SIG-M5 treated with dmso at 0.1 percent for 504 hours (cell line): Measurements from ENCODE around the gene ARHGAP18.

Source experiments
- DNase-seq: peaks from one replicate; lab custom pipeline; 2025; ENCODE audit not compliant: unreplicated experiment; lab: John Stamatoyannopoulos, UW

Gene ARHGAP18

DNA sequence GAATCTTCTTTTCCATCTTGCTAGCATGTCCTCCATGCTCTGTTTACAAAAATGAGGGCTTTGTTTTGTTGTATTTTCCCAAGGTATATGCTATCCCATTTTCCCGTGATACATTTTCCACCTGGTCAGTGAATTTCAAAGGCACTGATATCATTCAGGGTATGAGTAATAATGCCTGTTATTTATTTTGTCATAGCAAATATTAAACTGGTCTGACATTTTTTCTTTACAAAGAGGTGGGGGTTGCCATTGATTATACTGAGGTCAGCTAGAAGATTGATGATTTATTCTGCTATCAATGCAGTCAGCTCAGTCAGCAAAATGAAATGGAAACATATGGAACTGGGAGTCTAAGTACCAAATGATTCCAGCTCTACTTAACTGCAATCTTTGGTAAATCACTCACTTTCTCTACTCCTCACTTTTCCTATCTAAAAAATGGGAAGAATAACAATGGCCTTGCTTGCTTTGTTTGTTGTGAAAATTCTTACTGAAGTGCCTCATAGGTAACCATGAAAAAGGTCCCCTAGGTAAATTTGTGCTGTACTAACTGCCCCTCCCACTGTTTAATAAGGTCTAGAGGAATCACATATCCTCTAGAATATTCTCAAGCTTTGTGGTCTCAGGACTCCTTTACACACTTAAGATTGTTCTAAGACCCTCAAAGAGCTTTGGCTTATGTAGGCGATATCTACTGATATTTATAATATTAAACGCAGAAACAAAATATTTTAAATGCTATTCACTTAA, 64.0 kb downstream of the ARHGAP18 start:
- no peak for DNase-seq

DNA sequence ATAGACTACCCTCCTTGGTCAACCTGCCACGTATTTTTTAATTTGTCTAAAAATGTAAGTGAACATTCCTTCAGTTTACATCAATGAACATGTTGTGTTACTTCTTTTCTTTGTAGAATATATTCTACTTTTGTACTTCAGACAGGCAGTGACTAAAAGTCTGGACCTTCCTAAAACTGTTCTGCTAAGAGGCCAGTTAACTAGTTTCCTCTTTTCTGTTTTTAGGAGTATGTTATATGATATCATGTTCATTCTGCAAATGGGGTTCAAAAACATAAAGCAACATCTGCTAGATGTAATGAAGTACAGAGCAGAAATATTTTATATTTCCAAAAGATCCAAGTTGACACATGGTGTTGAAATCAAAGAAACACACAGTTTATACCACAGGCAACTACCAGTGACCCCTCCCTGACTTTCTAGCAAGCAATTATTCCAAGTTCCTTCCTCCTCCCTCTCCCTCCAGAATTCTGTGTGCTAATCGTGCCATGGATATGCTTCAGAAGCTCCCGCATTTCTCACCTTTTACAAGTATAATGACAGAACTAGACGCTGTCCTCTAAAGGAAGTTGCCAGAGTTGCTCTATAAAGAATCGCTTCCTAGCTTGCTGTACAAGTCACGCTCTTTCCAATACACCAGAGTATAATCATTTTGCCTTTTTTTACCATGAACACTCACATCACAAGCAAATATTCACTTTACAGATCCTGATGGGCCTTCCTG, 64.7 kb downstream of the ARHGAP18 start:
- no peak for DNase-seq

DNA sequence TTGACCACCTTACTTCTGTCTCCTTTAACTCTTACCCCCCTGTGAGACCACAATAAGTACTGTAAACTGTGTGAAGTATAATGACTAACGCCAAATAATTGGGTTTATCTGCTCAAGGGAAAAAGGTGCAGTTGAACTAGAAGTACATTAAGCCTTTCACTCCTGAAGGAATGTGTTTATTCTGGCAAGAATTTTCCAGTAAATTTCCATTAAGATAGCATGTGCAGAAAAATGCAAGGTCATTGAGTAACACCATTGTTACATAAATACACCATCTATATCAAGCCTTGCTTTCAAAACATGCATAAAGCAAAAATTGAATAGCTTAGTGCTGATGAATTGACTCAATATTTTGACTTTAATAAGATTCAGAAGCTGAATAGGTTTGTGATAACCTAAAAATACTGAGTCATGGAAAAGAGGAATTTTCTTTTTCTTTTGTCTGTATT, 65.4 kb downstream of the ARHGAP18 start:
- DNase-seq = no peak

DNA sequence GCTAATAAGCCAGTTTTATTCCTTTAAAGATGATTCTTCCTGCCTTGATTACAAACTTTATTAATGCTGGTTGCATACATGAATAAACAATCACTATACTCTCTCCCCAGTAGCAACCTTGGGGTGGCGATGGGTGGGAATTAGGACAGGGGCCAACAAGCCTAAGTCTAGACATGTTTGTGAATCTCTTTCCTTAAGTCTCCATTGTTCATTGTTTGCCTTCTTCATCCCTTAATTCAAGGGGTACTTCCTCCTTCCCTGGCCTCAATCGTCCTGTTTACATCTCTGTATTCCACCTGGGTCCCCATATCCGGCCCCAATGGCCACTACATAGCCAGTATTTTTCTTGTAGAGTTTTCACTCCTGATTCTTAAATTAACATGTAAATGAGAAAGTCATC, 66.0 kb downstream of the ARHGAP18 start:
- DNase-seq = no peak

DNA sequence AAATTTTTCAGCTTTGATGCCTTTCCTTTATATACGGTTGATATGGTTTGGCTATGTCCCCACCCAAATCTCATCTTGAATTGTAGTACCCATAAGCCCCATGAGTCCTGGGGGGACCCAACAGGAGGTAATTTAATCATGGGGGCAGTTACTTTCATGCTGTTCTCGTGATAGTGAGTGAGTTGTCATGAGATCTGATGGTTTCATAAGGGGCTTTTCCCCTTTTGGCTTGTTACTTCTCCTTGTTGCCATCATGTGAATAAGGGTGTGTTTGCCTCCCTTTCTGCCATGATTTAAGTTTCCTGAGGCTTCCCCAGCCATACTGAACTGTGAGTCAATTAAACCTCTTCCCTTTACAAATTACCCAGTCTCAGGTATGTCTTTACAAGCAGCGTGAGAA, 66.8 kb downstream of the ARHGAP18 start:
- DNase-seq = no peak

DNA sequence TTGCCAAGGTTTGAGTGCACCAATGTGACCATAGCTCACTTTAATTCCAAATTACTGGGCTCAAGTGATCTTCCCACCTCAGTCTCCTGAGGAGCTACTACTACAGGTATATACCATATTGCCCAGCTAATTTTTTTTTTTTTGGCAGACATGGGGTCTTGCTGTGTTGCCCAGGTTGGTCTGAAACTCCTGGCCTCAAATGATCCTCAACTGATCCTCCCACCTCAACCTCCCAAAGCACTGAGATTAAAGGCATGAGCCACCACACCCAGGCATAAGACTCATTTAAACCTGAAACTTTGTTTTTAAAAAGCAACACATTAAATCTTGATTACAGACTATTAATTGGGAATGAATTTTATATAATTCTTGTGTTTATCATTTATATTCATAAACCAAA, 67.7 kb downstream of the ARHGAP18 start:
- DNase-seq = no peak

DNA sequence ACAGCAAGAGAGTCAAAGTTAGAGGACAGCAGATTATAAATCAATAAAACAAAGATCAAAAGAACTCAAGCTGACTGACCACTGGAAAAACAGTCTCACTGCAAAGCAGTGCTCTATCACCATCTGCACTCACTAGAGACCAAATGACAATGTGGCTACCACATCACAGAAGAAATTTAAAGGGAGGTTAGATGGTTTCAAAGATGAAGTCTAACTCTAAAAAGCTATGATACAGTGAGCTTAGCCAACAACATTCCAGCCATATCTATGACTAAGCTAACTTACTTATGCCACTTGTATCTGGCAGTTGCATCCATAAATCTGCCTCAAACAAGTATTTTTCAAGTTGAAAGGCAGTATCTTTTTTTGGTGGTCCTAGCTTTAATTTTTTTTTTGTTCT, 68.6 kb downstream of the ARHGAP18 start:
- DNase-seq = no peak

DNA sequence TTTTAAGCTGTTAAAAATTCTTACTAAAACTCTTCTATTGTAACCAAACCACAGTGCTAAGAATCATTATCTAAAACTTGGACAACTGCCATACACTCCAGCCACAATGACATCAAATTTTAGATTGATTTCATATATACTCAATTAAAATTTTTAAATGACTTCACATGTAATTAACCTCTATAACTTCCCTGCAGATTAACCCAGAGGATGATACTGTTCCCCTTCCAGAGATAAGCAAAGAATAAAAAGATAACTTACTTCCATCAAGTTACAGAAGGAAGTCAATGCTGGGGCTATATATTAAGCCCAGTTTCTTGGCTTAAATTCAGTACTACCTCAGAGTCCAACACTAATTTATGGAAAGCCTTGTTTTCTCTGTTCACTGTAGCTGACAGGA, 71.3 kb downstream of the ARHGAP18 start:
- DNase-seq = no peak

DNA sequence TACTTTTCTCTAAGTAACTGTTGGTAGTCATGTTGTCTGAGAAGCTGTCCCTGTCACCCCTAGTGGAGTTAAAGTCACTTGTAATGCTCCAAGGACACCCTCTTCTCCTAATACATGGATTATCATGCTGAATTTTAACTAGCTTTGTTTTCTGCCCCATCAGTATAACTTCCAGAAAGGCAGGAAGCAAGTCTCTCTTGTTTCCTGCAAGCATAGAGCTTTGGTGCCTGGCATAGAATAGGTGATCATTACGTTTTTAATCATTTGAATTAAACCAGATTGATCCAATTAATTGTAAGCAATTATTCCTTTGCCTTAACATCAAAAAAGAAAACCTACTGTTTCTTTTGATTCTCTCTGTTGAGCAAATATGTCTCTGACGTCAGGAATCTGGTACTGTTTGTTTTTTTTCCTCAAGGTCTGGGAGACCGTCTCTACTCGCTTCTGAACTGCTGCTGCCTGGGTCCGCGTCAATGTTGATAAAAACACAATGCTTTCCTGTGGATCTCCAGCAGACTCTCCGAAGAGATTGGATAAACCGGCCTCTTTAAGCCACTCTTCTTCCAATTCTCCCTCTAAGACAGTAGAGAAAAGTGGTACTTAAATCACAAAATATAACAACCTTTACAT, 71.8 kb downstream of the ARHGAP18 start:
- no peak for DNase-seq

DNA sequence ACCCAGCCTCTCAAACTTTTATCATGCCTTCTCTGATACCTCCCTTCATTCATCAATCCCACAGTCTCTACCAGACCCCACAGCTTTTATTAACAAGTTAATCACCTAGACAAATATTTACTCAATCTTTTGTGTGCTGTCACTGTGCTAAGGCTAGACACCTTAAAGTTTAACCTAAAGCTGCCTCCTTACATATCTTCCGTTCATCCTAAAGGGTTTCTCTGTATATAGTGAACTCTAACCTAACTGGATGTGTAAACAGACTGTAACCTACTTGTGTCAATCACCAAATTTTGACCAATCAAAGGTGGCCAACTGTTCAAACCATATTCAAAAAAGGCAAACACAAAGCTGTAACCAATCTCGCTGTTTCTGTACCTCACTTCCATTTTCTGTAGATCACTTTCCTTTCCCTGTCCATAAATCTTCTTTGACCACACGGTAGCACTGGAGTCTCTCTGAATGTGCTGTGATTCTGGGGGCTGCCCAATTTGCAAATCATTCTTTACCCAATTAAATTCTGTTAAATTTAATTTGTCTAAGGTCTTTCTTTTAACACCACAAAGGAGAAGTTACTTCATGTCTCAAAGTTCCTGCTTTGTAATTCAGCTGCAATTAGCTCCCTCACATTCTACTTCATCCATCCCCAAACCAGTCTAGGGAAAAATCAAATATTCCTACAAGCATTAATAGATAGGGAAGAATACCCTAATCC, 72.5 kb downstream of the ARHGAP18 start:
- DNase-seq = no peak

DNA sequence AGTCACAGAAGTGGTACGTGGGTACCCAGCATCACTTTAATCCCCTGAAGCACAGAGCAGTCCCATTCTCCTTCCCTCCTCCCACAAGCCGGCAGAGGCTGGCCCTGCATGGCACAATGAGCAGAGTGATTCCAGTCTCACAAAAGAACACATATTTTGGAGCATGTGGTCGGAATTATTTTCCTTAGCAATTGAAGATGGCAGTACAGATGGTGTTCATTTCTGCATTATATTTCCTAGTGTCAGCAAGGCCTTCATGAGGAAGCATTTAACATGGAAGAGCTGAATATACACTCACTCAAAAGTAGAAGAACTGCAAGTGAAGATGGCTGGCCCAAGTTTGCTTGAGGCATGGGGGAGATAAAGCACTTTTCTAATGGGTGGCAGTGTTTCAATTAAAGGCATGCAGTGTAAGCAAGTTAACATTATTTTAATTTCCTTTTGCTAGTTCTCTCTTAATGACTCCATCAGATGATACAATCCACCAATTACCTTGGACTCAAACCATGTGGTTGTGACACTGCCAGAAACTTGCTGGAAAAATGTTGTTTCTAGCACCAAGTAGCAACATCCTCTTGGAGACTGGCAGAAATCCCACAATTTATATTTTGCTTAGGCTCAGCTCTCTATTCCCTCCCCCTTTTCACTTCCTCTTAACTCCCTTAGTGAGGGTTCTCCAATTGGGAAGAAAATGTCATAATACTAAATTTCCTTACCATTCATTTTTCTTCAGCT, 74.4 kb downstream of the ARHGAP18 start:
- no peak for DNase-seq

DNA sequence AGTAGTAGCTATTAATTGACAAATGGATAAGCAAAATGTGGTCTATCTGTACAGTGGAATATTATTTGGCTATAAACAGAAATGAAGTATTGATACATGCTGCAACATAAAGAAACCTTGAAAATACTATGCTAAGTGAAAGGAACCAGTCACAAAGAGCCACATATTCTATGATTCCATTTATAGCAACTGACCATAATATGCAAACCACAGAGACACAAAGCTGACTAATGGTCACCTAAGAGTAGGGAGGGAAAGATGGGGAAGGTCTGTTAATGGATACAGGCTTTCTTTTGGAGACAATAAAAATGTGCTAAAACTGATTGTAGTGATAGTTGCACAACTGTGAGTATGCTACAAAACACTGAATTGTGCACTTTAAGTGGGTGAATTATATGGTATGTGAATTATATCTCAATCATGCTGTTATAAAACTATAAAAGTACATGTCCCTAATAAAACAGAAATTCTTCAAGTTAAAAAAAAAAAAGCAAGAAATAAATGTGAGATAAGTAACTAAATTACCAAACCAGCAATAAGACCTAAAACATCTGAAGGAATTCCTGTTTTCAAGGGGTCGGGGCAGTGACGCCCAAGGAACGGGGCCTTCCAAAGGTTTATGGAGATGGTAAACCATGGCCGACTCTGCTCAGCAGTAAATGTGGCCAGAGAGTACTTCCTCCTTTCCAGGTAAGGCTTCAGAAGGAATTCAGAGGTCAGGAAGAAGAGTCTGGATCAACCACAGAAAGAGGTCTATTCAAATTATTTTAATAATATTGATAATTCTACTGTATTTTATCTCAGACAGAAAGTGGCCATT, 75.4 kb downstream of the ARHGAP18 start:
- no peak for DNase-seq

DNA sequence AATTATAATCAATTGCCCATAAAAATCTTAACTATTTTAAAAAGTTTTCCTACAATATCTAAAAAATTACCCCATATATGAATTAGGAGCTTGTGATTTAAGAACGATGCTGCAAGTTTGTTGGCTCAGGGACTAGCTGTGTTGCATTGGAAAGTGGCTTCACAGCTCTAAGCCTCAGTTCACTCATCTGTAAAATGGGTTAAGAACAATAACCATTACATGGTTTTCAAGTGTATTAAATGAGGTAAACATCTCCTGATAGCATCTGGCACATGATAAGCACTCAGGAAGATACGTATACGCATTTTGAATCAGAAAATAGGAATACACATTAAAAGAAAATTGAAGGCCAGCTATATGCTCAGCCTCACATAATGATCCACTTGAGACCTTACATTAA, 76.4 kb downstream of the ARHGAP18 start:
- no peak for DNase-seq

DNA sequence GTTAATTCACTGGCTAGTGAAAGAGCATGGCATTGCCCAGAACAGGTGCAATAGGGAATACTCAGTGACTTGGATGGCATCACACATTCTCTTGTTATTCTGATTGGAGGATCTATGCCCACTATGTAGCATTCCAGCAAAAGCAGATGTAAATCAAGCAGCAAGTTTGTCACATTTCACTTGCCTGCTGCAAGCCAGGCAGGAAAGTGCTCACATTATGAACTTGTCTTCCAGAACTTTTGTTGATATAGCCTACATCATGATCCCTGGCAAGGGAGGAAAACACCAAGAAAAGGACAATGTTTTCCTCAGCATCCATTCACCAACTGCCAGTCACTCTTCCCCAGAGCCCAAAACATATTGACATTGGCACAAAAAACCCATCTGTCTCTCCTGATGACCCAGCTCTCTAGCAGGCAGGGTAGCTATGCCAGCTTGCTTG, 77.8 kb downstream of the ARHGAP18 start:
- no peak for DNase-seq

DNA sequence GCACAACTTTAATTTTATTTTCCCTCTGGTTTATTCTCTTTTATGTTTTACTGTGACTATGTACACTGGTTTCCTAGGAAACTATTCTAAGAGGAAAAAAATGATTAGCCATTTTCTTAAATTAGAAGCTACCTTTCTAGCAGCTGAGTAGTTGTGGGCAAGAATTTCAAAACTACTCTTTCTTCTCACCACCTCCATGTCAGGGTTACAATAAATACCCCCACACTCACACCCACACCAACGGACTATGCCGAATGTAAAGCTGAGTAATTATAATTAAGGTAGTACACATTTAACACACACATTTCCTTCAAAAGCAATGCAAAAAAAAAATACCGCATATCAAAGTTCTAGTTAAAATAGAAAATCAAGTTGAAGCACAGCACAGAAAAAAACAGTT, 78.9 kb downstream of the ARHGAP18 start:
- DNase-seq = no peak

DNA sequence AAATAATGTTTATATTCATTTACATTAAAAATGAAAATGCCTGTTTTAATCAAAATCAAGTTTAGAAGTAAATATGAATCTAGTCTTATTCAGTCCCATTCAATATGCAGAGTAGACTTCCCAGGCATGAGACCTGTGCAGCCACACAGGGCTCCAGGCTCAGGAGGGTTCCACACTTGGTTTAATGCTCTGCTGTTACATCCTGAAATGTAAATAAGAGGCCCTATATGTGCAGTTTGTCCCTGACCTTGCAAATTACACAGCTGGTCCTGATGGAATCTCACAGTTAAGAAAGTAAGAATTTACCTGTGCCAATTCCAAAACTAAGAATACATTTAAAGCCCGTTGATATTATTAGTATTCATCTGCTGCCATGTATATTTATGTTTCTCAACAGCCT, 79.4 kb downstream of the ARHGAP18 start:
- DNase-seq = no peak

DNA sequence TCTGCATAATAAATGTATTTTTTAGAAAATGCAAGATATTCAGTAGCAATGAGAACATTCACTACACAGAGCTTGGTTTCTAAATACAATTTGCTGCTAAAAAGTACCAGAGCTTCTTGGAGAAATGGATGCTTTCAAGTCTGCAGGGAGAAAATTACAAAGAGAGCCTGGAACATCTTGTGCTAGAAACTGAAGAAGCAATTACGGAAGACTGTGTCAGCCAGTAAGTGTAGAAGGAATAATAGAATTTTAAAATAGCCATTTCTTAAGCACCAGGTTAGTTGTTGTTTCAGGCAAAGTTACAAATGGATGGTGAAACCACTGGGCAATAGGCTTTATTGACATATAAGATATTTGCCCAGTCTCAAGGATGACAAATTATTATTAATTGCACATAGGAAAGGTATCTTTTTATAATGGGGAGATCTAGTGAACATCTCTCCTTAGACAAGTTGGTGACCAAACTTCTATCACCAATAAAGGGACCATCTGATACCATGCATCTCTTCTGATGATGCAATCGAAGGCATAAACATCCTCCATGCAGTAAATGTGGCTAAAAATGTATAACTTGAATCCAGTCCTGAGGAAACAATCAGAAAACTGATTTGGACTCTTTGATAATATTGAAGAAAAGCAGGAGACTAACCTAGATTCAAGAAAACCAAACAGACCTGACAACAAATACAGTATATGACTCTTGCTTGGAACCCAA, 81.7 kb downstream of the ARHGAP18 start:
- no peak for DNase-seq

DNA sequence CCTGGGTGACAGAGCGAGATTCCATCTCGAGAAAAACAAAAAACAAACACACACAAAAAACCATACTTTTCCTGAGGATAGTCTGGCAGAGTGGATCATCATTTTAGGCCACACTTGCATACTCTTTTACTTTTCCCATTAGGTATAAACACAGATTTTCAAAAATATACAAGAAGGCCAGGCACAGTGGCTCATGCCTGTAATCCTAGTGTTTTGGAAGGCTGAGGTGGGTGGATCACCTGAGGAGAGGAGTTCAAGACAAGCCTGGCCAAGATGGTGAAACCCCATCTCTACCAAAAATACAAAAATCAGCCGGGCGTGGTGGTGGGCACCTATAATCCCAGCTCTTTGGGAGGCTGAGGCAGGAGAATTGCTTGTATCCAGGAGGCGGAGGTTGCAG, 85.5 kb downstream of the ARHGAP18 start:
- DNase-seq = no peak

DNA sequence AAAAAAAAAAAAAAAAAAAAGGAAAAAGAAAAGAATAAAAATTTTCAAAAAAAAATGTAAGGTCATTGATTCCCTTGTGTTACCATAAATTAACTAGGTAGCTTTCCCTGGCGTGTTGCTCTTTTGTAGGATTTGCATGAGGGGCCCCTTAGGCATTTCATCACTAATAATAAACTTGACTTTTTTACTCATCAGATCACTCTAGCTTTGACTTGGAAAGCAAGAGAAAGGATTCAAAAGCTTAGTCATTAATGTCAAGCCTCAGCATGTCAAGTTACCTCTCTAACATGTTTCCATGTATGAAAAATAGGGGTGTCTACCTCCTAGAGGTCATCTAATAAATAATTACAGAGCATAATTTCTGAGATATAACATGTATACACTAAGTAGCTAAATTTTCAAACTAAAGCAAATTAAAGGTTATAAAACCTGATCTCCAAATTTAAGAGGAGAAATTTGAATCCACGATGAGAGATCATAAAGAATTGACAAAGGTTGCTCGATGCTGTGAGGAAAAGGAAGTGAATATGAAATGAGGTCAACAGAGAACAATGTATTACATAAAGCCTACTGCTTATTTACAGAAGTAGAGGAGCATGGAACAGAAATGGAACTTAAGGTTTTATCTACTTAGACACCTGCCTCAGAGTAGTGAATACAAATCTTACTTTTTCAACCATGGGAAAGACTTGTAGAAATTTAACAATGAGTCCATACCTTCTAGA, 86.8 kb downstream of the ARHGAP18 start:
- DNase-seq = peak; percentile 22
